SU-DHL-6 (cell line): Measurements from ENCODE around the gene DYSF.

Source experiments
- CTCF ChIP-seq: fragments of 200-600 bp; sonication (generic); IDR thresholded peaks from one replicate; pipeline ENCODE4 v1.5.1; 2017; ENCODE audit warnings: antibody characterized with exemption, mild to moderate bottlenecking, low read length, moderate library complexity; ENCODE audit not compliant: insufficient read depth, poor library complexity, severe bottlenecking
- EZH2phosphoT487 ChIP-seq: fragments of 200-600 bp; sonication (generic), shearing (Covaris generic); conservative IDR thresholded peaks from 2 replicates; pipeline ENCODE4 v1.6.1; 2018; ENCODE audit warnings: mild to moderate bottlenecking, antibody characterized with exemption, low read length, moderate library complexity, mixed read lengths

- TF ChIP-seq CTCF (no peak), EZH2phosphoT487 (no peak)
Measured at GRCh38 chr2:71685941-71686611, 232.7 kb downstream of the DYSF start.
